ENCODE results near the gene GPR153.

The GPR153 gene

DNA sequence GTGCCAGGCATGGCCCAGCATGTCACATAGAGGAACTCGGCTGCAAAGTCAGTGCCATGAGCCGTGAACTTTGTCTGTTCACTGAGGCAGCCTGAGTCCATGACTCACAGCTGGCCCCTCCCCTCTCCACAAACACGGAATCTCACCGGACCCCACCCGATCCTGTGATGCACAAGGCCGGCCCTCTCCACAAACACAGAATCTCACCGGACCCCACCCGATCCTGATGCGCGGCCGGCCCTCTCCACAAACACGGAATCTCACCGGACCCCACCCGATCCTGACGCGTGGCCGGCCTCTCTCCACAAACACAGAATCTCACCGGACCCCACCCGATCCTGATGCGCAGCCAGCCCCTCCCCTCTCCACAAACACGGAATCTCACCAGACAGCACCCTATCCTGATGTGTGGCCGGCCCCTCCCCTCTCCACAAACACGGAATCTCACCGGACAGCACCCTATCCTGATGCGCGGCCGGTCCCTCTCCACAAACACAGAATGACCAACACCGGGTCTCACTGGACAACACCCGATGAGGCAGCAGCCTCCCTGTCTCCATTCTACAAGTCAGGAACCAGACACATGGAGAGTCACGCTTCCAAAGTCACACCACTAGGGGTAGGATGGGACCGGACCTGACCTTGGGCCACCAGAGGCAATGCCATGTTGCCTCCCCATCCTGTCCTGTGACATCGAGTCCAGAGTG is 39.6 kb upstream of the GPR153 start:
- Histone ChIP-seq H3K4me3 (no peak overlapping the region), H3K27ac (no peak overlapping the region), H3K9me3 (no peaks in the 10 kb centered on the region; the same call in 1 of the 2 replicates), H3K36me3 (peaks cover 40% of the 10 kb centered on the region), H3K4me1 (peaks cover 27% of the 10 kb centered on the region), H4K20me1 (no peaks in the 10 kb centered on the region), H3K4me2 (no peak overlapping the region), H3K27me3 (no peaks in the 10 kb centered on the region), H3K9ac (no peak overlapping the region)
- no peak for TF ChIP-seq Cebpa-rat (IDR thresholded peaks at IDR 0.05)

DNA sequence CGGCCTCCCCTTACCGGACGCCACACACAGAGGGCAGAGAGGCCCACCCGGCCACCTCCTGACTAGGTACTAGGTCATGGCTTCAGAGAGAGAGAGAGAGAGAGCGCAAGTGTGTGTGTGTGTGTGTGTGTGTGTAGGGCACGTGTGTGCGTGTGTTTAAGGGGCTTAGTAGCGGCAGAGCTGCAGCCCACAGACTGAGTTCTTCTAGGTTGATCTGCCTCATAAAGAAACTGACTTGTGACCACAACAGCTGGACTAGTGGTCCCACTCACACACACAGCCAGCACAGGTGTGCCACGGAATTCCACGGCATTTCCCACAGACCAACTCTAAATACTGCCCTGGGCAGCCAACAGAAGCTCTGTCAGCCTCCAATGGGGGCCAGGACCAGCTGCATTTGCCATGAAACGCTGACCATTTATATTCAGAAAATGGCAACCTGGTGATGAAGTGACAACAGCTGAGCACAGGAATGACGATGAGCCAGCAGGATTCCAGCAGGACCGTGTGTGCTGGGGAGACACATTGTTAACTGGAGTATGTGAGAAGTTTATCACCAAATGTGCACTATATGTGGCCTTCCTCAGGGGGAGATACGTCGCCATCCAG is 38.8 kb upstream of the GPR153 start:
- H3K4me2 ChIP-seq = no peak overlapping the region
- peaks cover 40% of the 10 kb centered on the region for H3K36me3 ChIP-seq
- H3K9me3 ChIP-seq = no peaks in the 10 kb centered on the region
- no peak overlapping the region for H3K27ac ChIP-seq
- H4K20me1 ChIP-seq = no peaks in the 10 kb centered on the region
- no peak for TF ChIP-seq Cebpa-rat (IDR thresholded peaks at IDR 0.05)
- H3K27me3 ChIP-seq = no peaks in the 10 kb centered on the region
- no peak overlapping the region for H3K4me3 ChIP-seq
- H3K4me1 ChIP-seq = peaks cover 35% of the 10 kb centered on the region
- 0 out of 2 replicates have a peak overlapping the region, but pooled peaks have one; percentile 10 for H3K9ac ChIP-seq

DNA sequence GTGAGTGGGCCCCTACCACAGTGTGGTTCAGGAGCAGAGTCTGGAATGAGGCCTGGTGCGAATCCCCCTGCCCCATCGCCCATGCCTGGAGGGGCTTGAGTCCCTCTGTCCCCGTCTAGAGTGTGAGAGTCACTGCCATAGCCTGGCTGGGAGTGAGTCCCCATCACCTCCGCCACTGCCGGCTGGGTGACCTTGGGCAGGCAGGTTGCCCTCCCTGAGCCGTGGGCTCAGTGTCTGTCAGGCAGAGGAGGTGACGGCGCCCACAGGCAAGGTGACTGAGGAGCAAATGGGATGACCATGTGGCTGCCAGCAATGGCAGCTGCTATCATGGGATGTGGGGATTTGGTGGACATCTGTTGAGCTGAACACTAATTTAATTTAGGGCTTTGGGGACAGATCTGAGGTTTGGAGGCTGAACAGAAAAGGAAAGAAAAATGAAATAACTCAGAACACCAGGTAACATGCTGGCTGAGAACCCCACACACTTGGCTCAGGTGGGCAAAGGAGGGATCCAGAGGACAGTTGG is 38.1 kb upstream of the GPR153 start:
- H3K27ac ChIP-seq = no peak overlapping the region
- no peak for TF ChIP-seq Cebpa-rat (IDR thresholded peaks at IDR 0.05)
- H3K9me3 ChIP-seq = no peaks in the 10 kb centered on the region
- peaks cover 41% of the 10 kb centered on the region for H3K4me1 ChIP-seq
- no peak overlapping the region for H3K9ac ChIP-seq
- no peak overlapping the region for H3K4me3 ChIP-seq
- H3K4me2 ChIP-seq = no peak overlapping the region
- H4K20me1 ChIP-seq = no peaks in the 10 kb centered on the region
- peaks cover 40% of the 10 kb centered on the region for H3K36me3 ChIP-seq
- H3K27me3 ChIP-seq = no peaks in the 10 kb centered on the region

DNA sequence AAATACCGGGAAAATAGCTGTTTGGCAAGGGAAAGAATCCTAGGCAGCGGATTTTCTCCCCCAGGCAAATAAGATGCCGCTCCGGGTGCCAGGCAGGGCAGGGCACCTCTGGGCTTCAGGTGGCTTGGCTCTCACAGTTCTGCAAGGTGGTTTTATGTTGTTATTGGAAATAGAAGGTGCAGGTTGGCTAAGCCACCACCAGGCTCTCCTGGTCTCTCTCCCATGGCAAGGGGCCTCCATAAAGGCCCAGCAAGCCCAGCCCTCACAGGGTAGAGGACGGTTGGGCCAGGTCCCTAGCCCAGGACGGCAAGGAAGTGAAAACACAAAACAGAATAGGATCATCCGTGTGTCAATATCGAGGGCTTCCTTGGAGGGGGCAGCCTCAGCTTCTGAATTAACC is 37.6 kb upstream of the GPR153 start:
- H3K27me3 ChIP-seq = no peaks in the 10 kb centered on the region
- no peak overlapping the region for H3K4me3 ChIP-seq
- peaks cover 41% of the 10 kb centered on the region for H3K4me1 ChIP-seq
- no peak overlapping the region for H3K27ac ChIP-seq
- H4K20me1 ChIP-seq = no peaks in the 10 kb centered on the region
- no peak overlapping the region for H3K4me2 ChIP-seq
- H3K9me3 ChIP-seq = no peaks in the 10 kb centered on the region
- H3K9ac ChIP-seq = no peak overlapping the region
- peaks cover 37% of the 10 kb centered on the region for H3K36me3 ChIP-seq
- TF ChIP-seq Cebpa-rat (IDR thresholded peaks at IDR 0.05) = no peak

DNA sequence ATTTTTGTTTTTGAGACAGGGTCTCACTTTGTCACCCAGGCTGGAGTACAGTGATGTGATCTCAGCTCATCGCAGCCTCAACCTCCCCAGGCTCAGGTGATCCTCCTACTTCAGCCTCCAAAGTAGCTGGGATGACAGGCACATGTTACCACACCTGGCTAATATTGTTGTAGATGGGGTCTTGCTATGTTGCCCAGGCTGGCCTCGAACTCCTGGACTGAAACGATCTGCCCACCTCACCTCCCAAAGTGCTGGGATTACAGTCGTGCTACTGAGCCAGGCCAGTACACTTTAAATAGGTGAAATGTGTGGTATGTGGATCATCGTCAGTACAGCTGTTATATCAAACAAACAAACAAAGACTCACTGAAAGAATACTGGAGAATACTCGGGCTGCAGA is 35.0 kb upstream of the GPR153 start:
- H3K9me3 ChIP-seq = no peaks in the 10 kb centered on the region
- peak overlapping the region; percentile 92 for H3K4me2 ChIP-seq
- H4K20me1 ChIP-seq = no peaks in the 10 kb centered on the region
- no peak overlapping the region for H3K4me3 ChIP-seq
- TF ChIP-seq Cebpa-rat (IDR thresholded peaks at IDR 0.05) = no peak
- no peak overlapping the region for H3K27ac ChIP-seq
- H3K9ac ChIP-seq = no peak overlapping the region
- peaks cover 51% of the 10 kb centered on the region for H3K4me1 ChIP-seq
- no peaks in the 10 kb centered on the region for H3K27me3 ChIP-seq
- peaks cover 25% of the 10 kb centered on the region for H3K36me3 ChIP-seq

DNA sequence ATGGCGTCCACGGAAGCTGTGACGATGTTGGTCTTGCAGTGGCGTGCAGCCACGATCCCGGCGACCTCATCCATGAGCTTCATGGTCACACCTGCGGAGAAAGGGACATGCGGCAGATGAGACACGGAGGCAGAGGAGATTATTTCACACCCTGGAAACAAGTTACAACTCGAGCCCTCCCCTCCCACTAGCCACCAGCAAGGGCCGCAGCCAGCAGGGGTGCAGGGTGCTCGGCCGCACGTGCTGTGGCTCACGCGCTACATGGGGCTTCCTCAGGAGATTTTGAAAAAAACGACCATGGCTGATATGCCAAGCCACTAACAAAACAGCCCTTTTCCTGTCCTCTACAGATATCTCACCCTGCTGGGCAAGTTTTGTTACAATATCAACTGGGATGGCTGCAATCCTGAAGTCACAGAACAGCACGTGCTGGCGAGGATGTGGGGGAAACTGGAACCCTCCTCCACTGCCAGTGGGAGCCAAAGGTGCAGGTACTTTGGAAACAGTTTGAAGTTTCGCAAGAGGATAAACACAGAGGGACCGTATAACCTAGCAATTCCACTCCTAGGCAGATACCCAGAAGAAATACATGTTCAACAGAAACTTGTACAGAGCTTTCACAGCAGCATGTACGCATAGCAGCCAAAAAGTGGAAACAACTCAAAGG is 34.1 kb upstream of the GPR153 start:
- H3K4me1 ChIP-seq = peaks cover 60% of the 10 kb centered on the region
- H3K9me3 ChIP-seq = no peaks in the 10 kb centered on the region
- H3K4me2 ChIP-seq = peak overlapping the region; percentile 92
- peak overlapping the region; percentile 51; the same call in 1 of the 2 replicates for H3K9ac ChIP-seq
- TF ChIP-seq Cebpa-rat (IDR thresholded peaks at IDR 0.05) = peak; percentile 31; the same call in 1 of the 2 replicates
- H3K36me3 ChIP-seq = peaks cover 22% of the 10 kb centered on the region
- no peaks in the 10 kb centered on the region for H3K27me3 ChIP-seq
- H3K4me3 ChIP-seq = peak overlapping the region; percentile 16; the same call in 1 of the 2 replicates
- H4K20me1 ChIP-seq = no peaks in the 10 kb centered on the region
- H3K27ac ChIP-seq = peak overlapping the region; percentile 87

DNA sequence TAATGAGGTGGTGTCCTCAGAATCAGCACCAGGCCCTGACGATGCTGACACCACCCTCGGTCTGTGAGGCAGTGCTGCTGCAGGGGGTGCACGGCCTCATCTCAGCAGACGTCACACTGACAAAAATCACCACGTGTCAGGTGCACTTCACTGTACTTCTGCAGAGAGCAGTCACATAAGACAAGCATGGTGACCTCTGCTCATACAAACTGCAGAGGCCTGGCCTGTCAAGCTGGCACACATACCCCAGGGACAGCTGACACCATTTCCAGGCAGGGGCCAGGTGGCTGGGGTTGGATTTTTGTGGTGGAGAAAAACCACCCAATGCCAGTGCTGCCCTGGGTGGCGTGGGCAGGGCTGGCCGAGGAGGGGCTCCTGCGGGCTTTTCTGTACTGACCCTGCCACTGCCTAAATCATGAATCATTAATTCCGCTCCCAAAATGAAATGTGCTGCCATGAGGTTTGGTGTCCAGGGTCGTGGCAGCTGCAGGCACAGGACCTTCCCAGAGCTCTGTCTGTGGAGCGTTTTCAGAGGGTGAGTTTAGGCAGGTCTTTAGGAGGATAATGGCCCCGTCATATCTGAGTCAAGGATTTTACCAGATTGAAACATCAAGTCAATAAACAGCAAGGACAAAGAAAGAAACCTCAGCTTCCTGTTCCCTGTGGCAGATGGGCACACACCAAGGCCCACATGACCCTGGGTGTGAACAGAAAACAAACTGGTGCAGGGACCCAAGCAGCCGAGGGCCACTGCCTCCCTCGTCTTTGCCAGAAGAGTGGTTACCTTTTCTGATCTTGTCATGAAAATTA is 33.4 kb upstream of the GPR153 start:
- TF ChIP-seq Cebpa-rat (IDR thresholded peaks at IDR 0.05) = no peak
- H3K36me3 ChIP-seq = peaks cover 14% of the 10 kb centered on the region; the same call in 1 of the 2 replicates
- no peaks in the 10 kb centered on the region for H3K27me3 ChIP-seq
- peak overlapping the region; percentile 92 for H3K4me2 ChIP-seq
- peak overlapping the region; percentile 16; the same call in 1 of the 2 replicates for H3K4me3 ChIP-seq
- no peaks in the 10 kb centered on the region for H4K20me1 ChIP-seq
- H3K9me3 ChIP-seq = no peaks in the 10 kb centered on the region
- peak overlapping the region; percentile 51 for H3K9ac ChIP-seq
- H3K4me1 ChIP-seq = peaks cover 68% of the 10 kb centered on the region
- peak overlapping the region; percentile 87 for H3K27ac ChIP-seq

DNA sequence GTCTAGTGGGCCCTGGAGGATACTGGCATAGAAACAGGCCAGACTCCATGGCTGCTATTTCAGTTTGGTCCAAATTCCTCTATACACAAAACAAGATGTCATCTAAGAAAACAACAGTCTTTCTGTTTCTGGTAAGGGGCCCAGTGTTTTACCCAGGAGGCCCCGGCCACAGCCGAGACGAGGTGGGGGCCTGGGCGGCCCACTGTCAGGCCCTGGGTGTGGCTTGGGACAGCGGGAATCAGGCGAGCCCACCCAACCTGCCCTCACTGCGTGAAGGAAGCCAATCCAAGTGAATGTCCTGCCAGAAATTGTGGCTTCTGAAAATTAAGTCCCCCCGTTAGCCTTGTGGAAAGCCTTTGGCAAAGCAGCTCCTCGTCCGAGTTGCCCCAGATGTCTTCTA is 31.2 kb upstream of the GPR153 start:
- H3K27me3 ChIP-seq = no peaks in the 10 kb centered on the region
- peak overlapping the region; percentile 86 for H3K27ac ChIP-seq
- TF ChIP-seq Cebpa-rat (IDR thresholded peaks at IDR 0.05) = no peak

DNA sequence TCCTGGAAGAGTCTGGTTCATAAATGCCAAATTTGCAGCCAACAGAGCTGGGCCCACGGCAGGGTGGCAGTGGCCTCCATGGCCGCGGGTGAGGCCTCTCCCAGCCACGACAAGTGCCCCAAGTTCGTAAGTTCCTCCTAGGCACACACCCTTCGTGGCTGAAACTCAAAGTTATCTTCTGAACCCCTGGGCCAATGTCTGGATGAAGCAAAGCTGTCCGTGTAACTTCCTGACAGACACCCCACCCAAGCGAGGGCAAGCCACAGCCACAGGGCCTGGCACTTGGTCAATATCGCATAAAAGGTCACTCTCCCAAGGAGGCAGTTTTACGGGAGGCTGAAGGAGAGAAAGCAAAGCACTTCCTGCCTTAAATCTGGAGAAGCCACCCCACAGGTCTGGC is 27.8 kb upstream of the GPR153 start:
- H3K9me3 ChIP-seq = no peaks in the 10 kb centered on the region
- TF ChIP-seq Cebpa-rat (IDR thresholded peaks at IDR 0.05) = no peak
- H3K9ac ChIP-seq = no peak overlapping the region
- H3K27ac ChIP-seq = peak overlapping the region; percentile 86
- H3K36me3 ChIP-seq = peaks cover 29% of the 10 kb centered on the region
- no peak overlapping the region for H3K4me3 ChIP-seq
- H3K4me1 ChIP-seq = peaks cover 84% of the 10 kb centered on the region
- H4K20me1 ChIP-seq = no peaks in the 10 kb centered on the region
- no peaks in the 10 kb centered on the region for H3K27me3 ChIP-seq
- peak overlapping the region; percentile 92 for H3K4me2 ChIP-seq

More for the DNA sequence above, 31.2 kb upstream of the GPR153 start:
- H3K9me3 ChIP-seq = no peaks in the 10 kb centered on the region
- H3K4me3 ChIP-seq = no peak overlapping the region
- no peaks in the 10 kb centered on the region for H4K20me1 ChIP-seq
- peak overlapping the region; percentile 71; the same call in 1 of the 2 replicates for H3K9ac ChIP-seq
- H3K36me3 ChIP-seq = peaks cover 12% of the 10 kb centered on the region; the same call in 1 of the 2 replicates
- peak overlapping the region; percentile 92 for H3K4me2 ChIP-seq
- peaks cover 90% of the 10 kb centered on the region for H3K4me1 ChIP-seq
